GM23338 (cell line): ENCODE data around the gene ANKRD62. TPM values are rescaled to one million over a fixed set of nuclear protein-coding genes. Genes with fewer than 3 reads are reported as not detected.

Experiments used
- ATAC-seq: fragments of 200-7000 bp; cut with Tn5 transposase; 3 replicates; pipeline ENCODE4 v1.9.1; 2020
- DNase-seq: peaks from one replicate; pipeline ENCODE4 v3.0.0-alpha.2; 2015; ENCODE audit warnings: low spot score
- H2AFZ ChIP-seq: fragments of 200-600 bp; sonication (generic); 2 replicates; pipeline ENCODE4 v1.8.0; 2016; ENCODE audit warnings: antibody characterized with exemption, mild to moderate bottlenecking, moderate library complexity
- H3F3A ChIP-seq: fragments of 200-600 bp; sonication (generic); replicated peaks from 2 replicates; pipeline ENCODE4 v1.8.0; 2017; ENCODE audit warnings: antibody characterized with exemption, mixed run types, low read depth
- H3K27ac ChIP-seq: fragments of 200-600 bp; sonication (generic); 2 replicates; pipeline ENCODE4 v1.6.1; 2016; ENCODE audit warnings: low read depth
- H3K27me3 ChIP-seq: fragments of 200-600 bp; sonication (generic); 2 replicates; pipeline ENCODE4 v1.8.0; 2016; ENCODE audit warnings: mild to moderate bottlenecking, mixed run types, moderate library complexity; ENCODE audit not compliant: insufficient read depth
- H3K36me3 ChIP-seq: fragments of 200-600 bp; sonication (generic); 2 replicates; pipeline ENCODE4 v1.8.0; 2016; ENCODE audit warnings: mild to moderate bottlenecking; ENCODE audit not compliant: insufficient read depth
- H3K4me1 ChIP-seq: fragments of 200-600 bp; sonication (generic); 2 replicates; pipeline ENCODE4 v1.8.0; 2016; ENCODE audit warnings: mild to moderate bottlenecking, moderate library complexity; ENCODE audit not compliant: insufficient read depth
- H3K4me2 ChIP-seq: fragments of 200-600 bp; sonication (generic); 2 replicates; pipeline ENCODE4 v1.7.1; 2017; ENCODE audit warnings: mixed run types
- H3K4me3 ChIP-seq: fragments of 200-600 bp; sonication (generic); 2 replicates; pipeline ENCODE4 v1.6.1; 2016; ENCODE audit warnings: mixed run types
- H3K79me2 ChIP-seq: fragments of 200-600 bp; sonication (generic); replicated peaks from 2 replicates; pipeline ENCODE4 v1.8.0; 2017; ENCODE audit warnings: mild to moderate bottlenecking; ENCODE audit not compliant: insufficient read depth
- H3K9me2 ChIP-seq: fragments of 200-600 bp; sonication (generic); 2 replicates; pipeline ENCODE4 v1.8.0; 2017; ENCODE audit not compliant: insufficient read depth
- H4K20me1 ChIP-seq: fragments of 200-600 bp; sonication (generic); replicated peaks from 2 replicates; pipeline ENCODE4 v1.8.0; 2017; ENCODE audit warnings: mild to moderate bottlenecking; ENCODE audit not compliant: insufficient read depth
- H3K27ac Mint-ChIP-seq: 2 replicates; pipeline ENCODE4 v1.8.0; 2020; ENCODE audit warnings: inconsistent platforms, mild to moderate bottlenecking, moderate library complexity, mixed read lengths
- H3K27me3 Mint-ChIP-seq: 3 replicates; pipeline ENCODE4 v1.8.0; 2022; ENCODE audit warnings: low read depth, mild to moderate bottlenecking, moderate library complexity, mixed read lengths, inconsistent platforms; ENCODE audit not compliant: insufficient read depth, poor library complexity
- H3K36me3 Mint-ChIP-seq: 3 replicates; pipeline ENCODE4 v1.8.0; 2021; ENCODE audit warnings: low read depth, mild to moderate bottlenecking, inconsistent platforms, moderate library complexity, mixed read lengths
- H3K4me1 Mint-ChIP-seq: 3 replicates; pipeline ENCODE4 v1.8.0; 2020; ENCODE audit warnings: mild to moderate bottlenecking, inconsistent platforms, mixed read lengths
- H3K4me3 Mint-ChIP-seq: 3 replicates; pipeline ENCODE4 v1.8.0; 2021; ENCODE audit warnings: moderate library complexity, mild to moderate bottlenecking, inconsistent platforms, mixed read lengths
- H3K9me3 Mint-ChIP-seq: 3 replicates; pipeline ENCODE4 v1.8.0; 2020; ENCODE audit warnings: moderate library complexity, mild to moderate bottlenecking, inconsistent platforms, mixed read lengths
- CREB1 ChIP-seq: fragments of 250-450 bp; sonication (Bioruptor Pico); IDR thresholded peaks from 2 replicates; pipeline ENCODE4 v1.5.0; 2020; ENCODE audit warnings: low read depth, mild to moderate bottlenecking, moderate library complexity
- EZH2 ChIP-seq: fragments of 200-600 bp; sonication (generic); IDR thresholded peaks from one replicate; pipeline ENCODE4 v1.8.0; 2017; ENCODE audit warnings: antibody characterized with exemption, mild to moderate bottlenecking, low read depth; ENCODE audit not compliant: unreplicated experiment
- EZH2phosphoT487 ChIP-seq: fragments of 200-600 bp; sonication (generic); IDR thresholded peaks from one replicate; pipeline ENCODE4 v1.8.1; 2018; ENCODE audit warnings: antibody characterized with exemption; ENCODE audit not compliant: unreplicated experiment
- JUNB ChIP-seq: IDR thresholded peaks from one replicate; pipeline ENCODE4 v1.6.1; 2016; ENCODE audit warnings: antibody characterized with exemption; ENCODE audit not compliant: unreplicated experiment
- NANOG ChIP-seq: IDR thresholded peaks from 2 replicates; pipeline ENCODE4 v1.6.1; 2016; ENCODE audit warnings: antibody characterized with exemption, borderline replicate concordance
- POLR2AphosphoS5 ChIP-seq: IDR thresholded peaks from 2 replicates; pipeline ENCODE4 v1.6.1; 2016; ENCODE audit warnings: antibody characterized with exemption, low read depth
- STAT1 ChIP-seq: IDR thresholded peaks from one replicate; pipeline ENCODE4 v1.6.1; 2016; ENCODE audit warnings: antibody characterized with exemption; ENCODE audit not compliant: unreplicated experiment
- ZNF114 ChIP-seq: fragments of 250-450 bp; sonication (Bioruptor Pico); IDR thresholded peaks from 2 replicates; pipeline ENCODE4 v1.5.0; 2020; ENCODE audit warnings: mild to moderate bottlenecking, moderate library complexity
- ZNF331 ChIP-seq: fragments of 250-450 bp; sonication (Bioruptor Pico); IDR thresholded peaks from 2 replicates; pipeline ENCODE4 v1.5.0; 2020; ENCODE audit warnings: low read depth, mild to moderate bottlenecking, moderate library complexity
- polyA plus RNA-seq: library from polyadenylated mRNA; unstranded; fragments of >200 nt; fragmentation: Nextera tagmentation; extraction: Ambion mirVana; gene quantifications from 2 replicates; pipeline ENCODE4 v1.2.1, GENCODE V29; 2016
- total RNA-seq: library from RNA; depleted of rRNA; stranded (reverse); fragments of >200 nt; shearing (Covaris generic); gene quantifications from 2 replicates; pipeline ENCODE4 v1.2.3, GENCODE V29; 2014
- TF ChIP-seq, protein P1 (sequence below): fragments of 250-450 bp; sonication (Bioruptor Pico); IDR thresholded peaks from 2 replicates; pipeline ENCODE4 v1.5.0; 2020; ENCODE audit warnings: mild to moderate bottlenecking, moderate library complexity
- TF ChIP-seq, protein P2 (sequence below): IDR thresholded peaks from 2 replicates; pipeline ENCODE4 v1.6.1; 2016; ENCODE audit warnings: antibody characterized with exemption
- TF ChIP-seq, protein P3 (sequence below): IDR thresholded peaks from one replicate; pipeline ENCODE4 v1.6.1; 2018; ENCODE audit warnings: antibody characterized with exemption; ENCODE audit not compliant: unreplicated experiment
- TF ChIP-seq, protein P4 (sequence below), 2 experiments: fragments of 200-600 bp in 1 of 2; sonication (generic) in 1 of 2; conservative IDR thresholded peaks; 2 replicates each; pipeline versions ENCODE4 v1.5.1 to v1.6.1; 2016 to 2017; ENCODE audit warnings: antibody characterized with exemption in 2 of 2, low read depth in 2 of 2, mild to moderate bottlenecking in 2 of 2, moderate library complexity in 1 of 2

The ANKRD62 gene
- total and polyA plus RNA-seq, 2 experiments from 2014 or later, result not detected

DNA sequence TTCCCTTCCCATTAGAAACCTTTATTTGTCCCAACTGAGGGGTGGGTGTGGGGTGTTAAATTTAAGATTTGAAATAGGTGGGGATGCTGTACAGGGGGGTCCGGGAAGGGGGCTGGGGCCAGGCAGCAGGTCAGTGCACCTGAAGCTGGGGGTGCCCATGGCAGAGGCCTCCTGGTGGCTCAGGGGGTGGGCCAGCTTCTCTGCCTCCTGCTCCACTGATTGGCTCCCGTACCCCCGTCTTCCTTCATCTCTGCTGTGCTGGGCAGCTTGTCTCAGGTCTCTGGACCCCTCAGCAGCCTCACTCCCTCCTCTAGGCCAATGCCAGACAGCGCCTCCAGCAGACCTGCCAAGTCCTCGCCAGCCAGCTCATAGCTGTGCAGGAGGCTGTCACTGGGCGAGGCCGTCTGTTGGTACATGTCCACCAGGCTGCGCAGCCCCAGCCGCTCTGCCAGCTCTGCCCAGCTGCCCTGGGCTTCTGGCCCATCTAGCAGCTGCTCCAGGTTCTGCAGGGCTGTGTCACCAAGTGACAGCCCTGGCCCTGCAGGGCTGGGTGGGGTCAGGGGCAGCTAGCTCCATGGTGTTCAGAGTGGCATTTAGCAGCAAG is 2.0 kb upstream of the ANKRD62 start:
- peaks cover 13% of the 10 kb centered on the region for H3K27me3 Mint-ChIP-seq
- H3K27me3 ChIP-seq, result no peaks in the 10 kb centered on the region
- DNase-seq (no peak), ATAC-seq (no peak)
- H3K79me2 ChIP-seq, result no peaks in the 10 kb centered on the region
- H3K27ac ChIP-seq, result no peak overlapping the region
- H3K36me3 Mint-ChIP-seq, result peaks cover 4% of the 10 kb centered on the region; the same call in 1 of the 3 replicates
- H3K36me3 ChIP-seq, result no peaks in the 10 kb centered on the region
- TF ChIP-seq NANOG (no peak), STAT1 (no peak), POLR2AphosphoS5 (no peak), ZNF114 (no peak), CREB1 (no peak), JUNB (no peak), EZH2 (no peak), EZH2phosphoT487 (no peak), ZNF331 (CRISPR knock-in tag) (no peak)
- TF ChIP-seq, protein P1, sequence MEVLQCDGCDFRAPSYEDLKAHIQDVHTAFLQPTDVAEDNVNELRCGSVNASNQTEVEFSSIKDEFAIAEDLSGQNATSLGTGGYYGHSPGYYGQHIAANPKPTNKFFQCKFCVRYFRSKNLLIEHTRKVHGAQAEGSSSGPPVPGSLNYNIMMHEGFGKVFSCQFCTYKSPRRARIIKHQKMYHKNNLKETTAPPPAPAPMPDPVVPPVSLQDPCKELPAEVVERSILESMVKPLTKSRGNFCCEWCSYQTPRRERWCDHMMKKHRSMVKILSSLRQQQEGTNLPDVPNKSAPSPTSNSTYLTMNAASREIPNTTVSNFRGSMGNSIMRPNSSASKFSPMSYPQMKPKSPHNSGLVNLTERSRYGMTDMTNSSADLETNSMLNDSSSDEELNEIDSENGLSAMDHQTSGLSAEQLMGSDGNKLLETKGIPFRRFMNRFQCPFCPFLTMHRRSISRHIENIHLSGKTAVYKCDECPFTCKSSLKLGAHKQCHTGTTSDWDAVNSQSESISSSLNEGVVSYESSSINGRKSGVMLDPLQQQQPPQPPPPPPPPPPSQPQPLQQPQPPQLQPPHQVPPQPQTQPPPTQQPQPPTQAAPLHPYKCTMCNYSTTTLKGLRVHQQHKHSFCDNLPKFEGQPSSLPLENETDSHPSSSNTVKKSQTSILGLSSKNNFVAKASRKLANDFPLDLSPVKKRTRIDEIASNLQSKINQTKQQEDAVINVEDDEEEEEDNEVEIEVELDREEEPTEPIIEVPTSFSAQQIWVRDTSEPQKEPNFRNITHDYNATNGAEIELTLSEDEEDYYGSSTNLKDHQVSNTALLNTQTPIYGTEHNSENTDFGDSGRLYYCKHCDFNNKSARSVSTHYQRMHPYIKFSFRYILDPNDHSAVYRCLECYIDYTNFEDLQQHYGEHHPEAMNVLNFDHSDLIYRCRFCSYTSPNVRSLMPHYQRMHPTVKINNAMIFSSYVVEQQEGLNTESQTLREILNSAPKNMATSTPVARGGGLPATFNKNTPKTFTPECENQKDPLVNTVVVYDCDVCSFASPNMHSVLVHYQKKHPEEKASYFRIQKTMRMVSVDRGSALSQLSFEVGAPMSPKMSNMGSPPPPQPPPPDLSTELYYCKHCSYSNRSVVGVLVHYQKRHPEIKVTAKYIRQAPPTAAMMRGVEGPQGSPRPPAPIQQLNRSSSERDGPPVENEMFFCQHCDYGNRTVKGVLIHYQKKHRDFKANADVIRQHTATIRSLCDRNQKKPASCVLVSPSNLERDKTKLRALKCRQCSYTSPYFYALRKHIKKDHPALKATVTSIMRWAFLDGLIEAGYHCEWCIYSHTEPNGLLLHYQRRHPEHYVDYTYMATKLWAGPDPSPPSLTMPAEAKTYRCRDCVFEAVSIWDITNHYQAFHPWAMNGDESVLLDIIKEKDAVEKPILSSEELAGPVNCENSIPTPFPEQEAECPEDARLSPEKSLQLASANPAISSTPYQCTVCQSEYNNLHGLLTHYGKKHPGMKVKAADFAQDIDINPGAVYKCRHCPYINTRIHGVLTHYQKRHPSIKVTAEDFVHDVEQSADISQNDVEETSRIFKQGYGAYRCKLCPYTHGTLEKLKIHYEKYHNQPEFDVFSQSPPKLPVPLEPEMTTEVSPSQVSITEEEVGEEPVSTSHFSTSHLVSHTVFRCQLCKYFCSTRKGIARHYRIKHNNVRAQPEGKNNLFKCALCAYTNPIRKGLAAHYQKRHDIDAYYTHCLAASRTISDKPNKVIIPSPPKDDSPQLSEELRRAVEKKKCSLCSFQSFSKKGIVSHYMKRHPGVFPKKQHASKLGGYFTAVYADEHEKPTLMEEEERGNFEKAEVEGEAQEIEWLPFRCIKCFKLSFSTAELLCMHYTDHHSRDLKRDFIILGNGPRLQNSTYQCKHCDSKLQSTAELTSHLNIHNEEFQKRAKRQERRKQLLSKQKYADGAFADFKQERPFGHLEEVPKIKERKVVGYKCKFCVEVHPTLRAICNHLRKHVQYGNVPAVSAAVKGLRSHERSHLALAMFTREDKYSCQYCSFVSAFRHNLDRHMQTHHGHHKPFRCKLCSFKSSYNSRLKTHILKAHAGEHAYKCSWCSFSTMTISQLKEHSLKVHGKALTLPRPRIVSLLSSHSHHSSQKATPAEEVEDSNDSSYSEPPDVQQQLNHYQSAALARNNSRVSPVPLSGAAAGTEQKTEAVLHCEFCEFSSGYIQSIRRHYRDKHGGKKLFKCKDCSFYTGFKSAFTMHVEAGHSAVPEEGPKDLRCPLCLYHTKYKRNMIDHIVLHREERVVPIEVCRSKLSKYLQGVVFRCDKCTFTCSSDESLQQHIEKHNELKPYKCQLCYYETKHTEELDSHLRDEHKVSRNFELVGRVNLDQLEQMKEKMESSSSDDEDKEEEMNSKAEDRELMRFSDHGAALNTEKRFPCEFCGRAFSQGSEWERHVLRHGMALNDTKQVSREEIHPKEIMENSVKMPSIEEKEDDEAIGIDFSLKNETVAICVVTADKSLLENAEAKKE (CRISPR knock-in tag), result no peak
- TF ChIP-seq, protein P2, sequence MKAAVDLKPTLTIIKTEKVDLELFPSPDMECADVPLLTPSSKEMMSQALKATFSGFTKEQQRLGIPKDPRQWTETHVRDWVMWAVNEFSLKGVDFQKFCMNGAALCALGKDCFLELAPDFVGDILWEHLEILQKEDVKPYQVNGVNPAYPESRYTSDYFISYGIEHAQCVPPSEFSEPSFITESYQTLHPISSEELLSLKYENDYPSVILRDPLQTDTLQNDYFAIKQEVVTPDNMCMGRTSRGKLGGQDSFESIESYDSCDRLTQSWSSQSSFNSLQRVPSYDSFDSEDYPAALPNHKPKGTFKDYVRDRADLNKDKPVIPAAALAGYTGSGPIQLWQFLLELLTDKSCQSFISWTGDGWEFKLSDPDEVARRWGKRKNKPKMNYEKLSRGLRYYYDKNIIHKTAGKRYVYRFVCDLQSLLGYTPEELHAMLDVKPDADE, result no peak
- TF ChIP-seq, protein P3, sequence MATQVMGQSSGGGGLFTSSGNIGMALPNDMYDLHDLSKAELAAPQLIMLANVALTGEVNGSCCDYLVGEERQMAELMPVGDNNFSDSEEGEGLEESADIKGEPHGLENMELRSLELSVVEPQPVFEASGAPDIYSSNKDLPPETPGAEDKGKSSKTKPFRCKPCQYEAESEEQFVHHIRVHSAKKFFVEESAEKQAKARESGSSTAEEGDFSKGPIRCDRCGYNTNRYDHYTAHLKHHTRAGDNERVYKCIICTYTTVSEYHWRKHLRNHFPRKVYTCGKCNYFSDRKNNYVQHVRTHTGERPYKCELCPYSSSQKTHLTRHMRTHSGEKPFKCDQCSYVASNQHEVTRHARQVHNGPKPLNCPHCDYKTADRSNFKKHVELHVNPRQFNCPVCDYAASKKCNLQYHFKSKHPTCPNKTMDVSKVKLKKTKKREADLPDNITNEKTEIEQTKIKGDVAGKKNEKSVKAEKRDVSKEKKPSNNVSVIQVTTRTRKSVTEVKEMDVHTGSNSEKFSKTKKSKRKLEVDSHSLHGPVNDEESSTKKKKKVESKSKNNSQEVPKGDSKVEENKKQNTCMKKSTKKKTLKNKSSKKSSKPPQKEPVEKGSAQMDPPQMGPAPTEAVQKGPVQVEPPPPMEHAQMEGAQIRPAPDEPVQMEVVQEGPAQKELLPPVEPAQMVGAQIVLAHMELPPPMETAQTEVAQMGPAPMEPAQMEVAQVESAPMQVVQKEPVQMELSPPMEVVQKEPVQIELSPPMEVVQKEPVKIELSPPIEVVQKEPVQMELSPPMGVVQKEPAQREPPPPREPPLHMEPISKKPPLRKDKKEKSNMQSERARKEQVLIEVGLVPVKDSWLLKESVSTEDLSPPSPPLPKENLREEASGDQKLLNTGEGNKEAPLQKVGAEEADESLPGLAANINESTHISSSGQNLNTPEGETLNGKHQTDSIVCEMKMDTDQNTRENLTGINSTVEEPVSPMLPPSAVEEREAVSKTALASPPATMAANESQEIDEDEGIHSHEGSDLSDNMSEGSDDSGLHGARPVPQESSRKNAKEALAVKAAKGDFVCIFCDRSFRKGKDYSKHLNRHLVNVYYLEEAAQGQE, result no peak
- TF ChIP-seq, protein P4, sequence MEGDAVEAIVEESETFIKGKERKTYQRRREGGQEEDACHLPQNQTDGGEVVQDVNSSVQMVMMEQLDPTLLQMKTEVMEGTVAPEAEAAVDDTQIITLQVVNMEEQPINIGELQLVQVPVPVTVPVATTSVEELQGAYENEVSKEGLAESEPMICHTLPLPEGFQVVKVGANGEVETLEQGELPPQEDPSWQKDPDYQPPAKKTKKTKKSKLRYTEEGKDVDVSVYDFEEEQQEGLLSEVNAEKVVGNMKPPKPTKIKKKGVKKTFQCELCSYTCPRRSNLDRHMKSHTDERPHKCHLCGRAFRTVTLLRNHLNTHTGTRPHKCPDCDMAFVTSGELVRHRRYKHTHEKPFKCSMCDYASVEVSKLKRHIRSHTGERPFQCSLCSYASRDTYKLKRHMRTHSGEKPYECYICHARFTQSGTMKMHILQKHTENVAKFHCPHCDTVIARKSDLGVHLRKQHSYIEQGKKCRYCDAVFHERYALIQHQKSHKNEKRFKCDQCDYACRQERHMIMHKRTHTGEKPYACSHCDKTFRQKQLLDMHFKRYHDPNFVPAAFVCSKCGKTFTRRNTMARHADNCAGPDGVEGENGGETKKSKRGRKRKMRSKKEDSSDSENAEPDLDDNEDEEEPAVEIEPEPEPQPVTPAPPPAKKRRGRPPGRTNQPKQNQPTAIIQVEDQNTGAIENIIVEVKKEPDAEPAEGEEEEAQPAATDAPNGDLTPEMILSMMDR (conservative IDR thresholded peaks at IDR 0.05; ENCODE audit: low read depth in 2 of 2), result no peak
- H3K27ac Mint-ChIP-seq, result no peak overlapping the region
- no peak overlapping the region for H3K4me2 ChIP-seq
- no peak overlapping the region for H2AFZ ChIP-seq
- no peaks in the 10 kb centered on the region for H3F3A ChIP-seq
- no peaks in the 10 kb centered on the region for H3K4me1 ChIP-seq
- no peak overlapping the region for H3K4me3 ChIP-seq
- H3K9me3 Mint-ChIP-seq, result peaks cover 8% of the 10 kb centered on the region
- H3K4me3 Mint-ChIP-seq, result no peak overlapping the region
- H4K20me1 ChIP-seq, result no peaks in the 10 kb centered on the region
- H3K4me1 Mint-ChIP-seq, result no peaks in the 10 kb centered on the region
- H3K9me2 ChIP-seq, result no peaks in the 10 kb centered on the region
